Epithelial cell of proximal tubule (primary cell): ENCODE measurements around the gene ZFYVE28. TPM values are rescaled to one million over a fixed set of nuclear protein-coding genes. Genes with fewer than 3 reads are reported as not detected.
"Not testable (repeated sequence)": the region's sequence is repeated elsewhere in the genome, so short reads cannot be mapped to it uniquely, and the experiment has no call there.

Experiments used
- DNase-seq: peaks from one replicate; pipeline ENCODE4 v3.0.0-alpha.2; 2011; ENCODE audit warnings: low read depth
- H3K4me3 ChIP-seq: 2 replicates; pipeline ENCODE4 v1.5.1; 2011; ENCODE audit warnings: low read depth, mild to moderate bottlenecking, low read length
- total RNA-seq: library from RNA; depleted of rRNA; stranded (reverse); fragments of >200 nt; gene quantifications from 2 replicates; pipeline ENCODE4 v1.2.3, GENCODE V29; 2015
- TF ChIP-seq, protein P1 (sequence below): conservative IDR thresholded peaks from 2 replicates; pipeline ENCODE4 v1.5.1; 2012; ENCODE audit warnings: low read depth, mild to moderate bottlenecking, low read length

The ZFYVE28 gene
- total RNA-seq, 1 donor from 2014 or later = 0.58 TPM

DNA sequence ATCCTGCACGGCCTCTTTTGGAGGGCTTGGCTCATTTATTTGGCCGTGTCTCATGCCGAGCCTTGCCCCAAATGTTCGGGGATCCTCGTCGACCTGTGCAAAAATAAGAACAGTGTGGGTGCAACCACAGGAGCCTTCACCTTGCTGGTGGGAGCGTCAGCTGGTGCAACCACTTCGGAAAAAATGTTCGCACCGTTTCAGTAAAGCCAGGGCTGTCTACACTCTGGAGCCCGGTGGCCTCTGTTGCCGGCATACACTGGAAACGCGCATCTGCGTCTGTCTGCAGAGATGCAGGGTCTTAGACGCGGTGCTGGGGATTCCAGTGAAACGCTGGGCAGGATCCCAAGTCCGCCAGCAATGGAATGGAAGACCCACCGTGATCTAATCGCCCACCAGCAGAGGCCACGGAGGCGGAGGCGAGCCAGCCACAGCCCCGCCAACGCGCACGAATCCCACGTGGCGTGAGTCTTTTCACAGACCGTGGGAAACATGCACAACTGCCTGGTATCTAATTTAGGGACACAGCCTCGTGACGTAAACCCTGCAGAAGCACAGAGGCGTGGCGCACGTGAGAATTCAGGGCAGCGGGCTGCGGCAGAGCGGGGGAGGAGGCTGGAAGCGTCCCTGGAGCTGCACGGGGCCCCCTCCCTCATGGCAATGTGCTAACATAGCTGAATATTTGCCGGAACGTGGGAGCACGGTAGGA, 142.7 kb downstream of the ZFYVE28 start:
- DNase-seq = no peak
- TF ChIP-seq, protein P1, sequence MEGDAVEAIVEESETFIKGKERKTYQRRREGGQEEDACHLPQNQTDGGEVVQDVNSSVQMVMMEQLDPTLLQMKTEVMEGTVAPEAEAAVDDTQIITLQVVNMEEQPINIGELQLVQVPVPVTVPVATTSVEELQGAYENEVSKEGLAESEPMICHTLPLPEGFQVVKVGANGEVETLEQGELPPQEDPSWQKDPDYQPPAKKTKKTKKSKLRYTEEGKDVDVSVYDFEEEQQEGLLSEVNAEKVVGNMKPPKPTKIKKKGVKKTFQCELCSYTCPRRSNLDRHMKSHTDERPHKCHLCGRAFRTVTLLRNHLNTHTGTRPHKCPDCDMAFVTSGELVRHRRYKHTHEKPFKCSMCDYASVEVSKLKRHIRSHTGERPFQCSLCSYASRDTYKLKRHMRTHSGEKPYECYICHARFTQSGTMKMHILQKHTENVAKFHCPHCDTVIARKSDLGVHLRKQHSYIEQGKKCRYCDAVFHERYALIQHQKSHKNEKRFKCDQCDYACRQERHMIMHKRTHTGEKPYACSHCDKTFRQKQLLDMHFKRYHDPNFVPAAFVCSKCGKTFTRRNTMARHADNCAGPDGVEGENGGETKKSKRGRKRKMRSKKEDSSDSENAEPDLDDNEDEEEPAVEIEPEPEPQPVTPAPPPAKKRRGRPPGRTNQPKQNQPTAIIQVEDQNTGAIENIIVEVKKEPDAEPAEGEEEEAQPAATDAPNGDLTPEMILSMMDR = no peak
- H3K4me3 ChIP-seq = no peak overlapping the region

DNA sequence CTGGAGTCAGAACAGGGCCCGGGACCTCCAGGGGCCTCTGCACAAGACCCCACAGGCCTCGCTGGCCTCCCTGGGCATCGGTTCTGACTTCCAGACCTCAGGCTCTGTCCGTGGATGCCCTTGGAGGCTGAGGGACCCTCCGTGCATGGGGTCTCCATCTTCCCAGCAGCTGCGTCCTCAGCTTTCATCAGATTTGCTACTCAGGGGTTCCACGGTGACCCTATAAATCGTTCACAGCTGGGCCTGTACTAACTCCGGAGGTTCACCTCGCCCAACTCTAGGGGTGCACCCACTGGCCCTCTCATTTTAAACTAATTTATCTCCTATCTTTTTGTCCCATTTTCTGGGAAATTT, 143.4 kb downstream of the ZFYVE28 start:
- not testable (repeated sequence) for DNase-seq, H3K4me3 ChIP-seq

DNA sequence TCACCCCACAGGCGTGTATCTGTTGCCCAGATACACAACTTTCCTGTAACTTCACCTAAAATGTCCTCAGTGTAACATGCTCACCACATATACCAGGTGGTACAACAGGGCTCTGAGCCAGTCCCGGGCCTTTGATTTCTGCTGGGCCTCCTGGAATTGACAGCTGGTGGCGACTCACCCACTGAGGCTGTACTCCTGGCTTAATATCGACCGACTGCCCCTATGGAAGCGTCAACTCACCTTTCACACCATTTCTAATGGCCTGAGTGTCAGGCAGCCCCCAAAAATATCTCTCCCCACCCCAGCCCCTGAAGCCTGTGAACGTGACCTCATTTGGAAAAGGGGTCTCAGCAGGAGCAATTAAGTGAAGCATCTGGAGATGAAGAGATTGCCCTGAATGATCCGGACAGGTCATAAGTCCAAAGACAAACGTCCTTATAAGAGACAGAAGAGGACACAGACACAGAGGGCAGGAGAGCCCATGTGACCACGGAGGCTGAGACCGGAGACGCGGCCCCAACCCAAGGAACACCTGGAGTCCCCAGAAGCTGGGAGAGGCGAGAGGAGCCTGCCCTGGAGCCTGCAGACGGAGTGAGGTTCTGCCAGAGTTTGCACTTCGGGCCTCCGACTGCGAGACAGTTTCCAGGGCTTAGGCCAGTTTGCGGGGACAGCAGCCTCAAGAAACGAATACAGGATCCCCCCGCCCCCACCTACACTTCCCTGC, 144.0 kb downstream of the ZFYVE28 start:
- TF ChIP-seq, protein P1 = no peak
- H3K4me3 ChIP-seq = no peak overlapping the region
- no peak for DNase-seq

DNA sequence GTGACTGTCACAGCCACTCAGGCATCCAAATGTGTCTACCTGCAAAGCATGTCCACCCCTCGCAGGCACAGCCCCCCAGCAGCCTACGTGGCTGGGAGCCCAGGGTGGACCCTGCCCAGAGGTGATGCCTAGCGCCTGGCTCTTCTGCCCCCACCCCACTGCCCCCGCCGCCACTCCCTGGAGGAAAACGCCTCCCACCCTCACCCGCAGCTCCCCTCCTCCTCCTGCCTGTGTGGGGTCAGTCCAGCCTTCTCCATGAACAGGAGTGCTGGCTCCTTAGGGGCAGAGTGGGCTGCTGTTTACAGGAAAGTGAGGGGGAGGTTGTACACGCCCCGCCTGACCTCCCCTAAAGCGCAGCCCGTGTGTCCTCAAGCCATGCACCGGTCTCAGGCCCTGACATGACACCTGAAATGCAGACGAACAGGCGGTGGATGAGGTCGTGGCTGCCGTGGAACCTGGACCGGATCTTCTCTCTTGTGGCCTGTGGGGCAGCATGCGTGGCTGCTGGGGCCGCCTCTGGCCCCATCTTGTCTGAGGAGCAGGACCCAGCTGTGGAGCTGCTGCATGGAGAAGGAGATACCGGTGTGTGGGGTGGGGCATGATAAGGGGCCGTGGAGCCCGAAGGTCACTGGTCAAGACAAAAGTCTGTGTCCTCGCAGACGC, 144.7 kb downstream of the ZFYVE28 start:
- no peak for DNase-seq
- no peak overlapping the region for H3K4me3 ChIP-seq
- TF ChIP-seq, protein P1 = no peak

DNA sequence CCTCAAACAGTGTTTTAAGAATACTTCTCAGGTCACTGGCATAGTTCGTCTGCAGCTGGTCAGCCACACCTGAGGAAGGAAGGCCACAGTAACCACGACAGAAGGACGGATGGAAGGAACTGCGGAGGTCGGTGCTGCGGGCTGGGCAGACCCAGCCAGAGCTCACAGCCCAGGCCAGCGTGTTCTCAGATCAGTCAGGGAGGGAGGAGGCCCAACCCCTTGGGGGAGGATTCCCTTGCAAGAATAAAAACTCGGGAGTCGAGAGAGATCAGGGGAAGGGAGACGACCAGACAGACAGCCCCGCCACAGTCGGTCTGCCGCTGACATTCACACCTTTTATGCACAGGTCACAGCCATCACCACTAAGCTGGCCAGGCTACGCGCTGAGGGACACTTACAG, 145.2 kb downstream of the ZFYVE28 start:
- DNase-seq = no peak
- TF ChIP-seq, protein P1 = no peak
- no peak overlapping the region for H3K4me3 ChIP-seq

DNA sequence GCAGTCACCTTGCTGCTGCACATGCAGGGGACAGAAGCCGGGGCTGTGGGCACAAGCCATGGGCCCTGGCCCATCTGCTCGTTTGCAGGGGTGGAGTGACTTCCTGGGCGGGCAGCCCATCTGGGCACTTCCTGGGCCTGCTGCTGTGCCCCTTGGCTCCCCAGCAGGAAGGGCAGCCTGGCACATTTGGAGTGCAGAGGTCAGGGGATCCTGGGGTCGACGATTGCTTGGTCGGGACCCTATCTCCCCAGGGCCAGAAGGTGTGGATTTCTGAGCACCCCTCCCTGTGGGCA, 145.7 kb downstream of the ZFYVE28 start:
- no peak overlapping the region for H3K4me3 ChIP-seq
- TF ChIP-seq, protein P1 = no peak
- no peak for DNase-seq

DNA sequence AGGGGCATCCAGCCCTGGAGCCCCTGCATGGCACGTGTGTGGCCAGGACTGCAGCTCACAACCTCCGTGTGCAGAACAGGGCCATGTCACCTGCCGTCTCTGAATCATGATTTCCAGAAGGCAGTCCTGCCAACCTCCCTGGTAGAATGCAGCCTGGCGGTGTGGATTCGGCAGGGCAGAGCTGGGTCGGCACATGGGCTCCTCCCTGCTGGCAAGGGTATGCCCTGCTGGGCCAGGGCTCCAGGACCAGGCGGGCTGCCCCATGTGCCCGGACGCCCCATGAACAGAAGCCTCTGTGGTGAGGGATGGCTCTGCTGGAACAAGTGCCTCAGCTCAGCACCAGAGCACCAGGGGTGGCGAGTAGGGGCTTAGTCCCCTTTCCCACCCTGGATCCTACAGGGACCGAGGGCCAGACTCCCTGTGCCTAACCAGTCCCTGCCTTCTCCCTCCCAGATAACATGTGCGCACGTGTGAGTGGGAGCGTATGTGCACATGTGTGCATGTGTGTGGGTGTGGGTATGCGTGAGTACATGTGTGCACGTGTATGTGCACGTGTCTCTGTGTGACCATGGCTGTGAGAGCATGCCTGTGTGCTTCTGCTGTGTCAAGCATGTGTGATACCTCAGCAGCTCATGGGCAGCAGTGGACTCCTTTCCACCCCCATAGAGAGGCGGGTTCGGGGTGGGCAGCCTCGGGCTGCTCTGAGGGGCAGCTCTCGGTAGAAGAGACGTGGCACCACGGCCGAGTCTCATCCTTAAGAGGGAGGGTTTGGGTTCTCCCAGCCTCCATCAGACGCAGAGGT, 146.2 kb downstream of the ZFYVE28 start:
- no peak overlapping the region for H3K4me3 ChIP-seq
- DNase-seq = no peak
- TF ChIP-seq, protein P1 = no peak
